Activated naive CD4-positive, alpha-beta T cell treated with anti-CD3 and anti-CD28 coated beads, Interleukin-2, amount 50 U/mL, for 24 hours (primary cell): Measurements from ENCODE around the gene SCN1B.
"Not testable (repeated sequence)": the region's sequence is repeated elsewhere in the genome, so short reads cannot be mapped to it uniquely, and the experiment has no call there.

Experiments used
- H3K27ac Mint-ChIP-seq: one replicate; pipeline ENCODE4 v1.8.0; 2021; ENCODE audit warnings: mild to moderate bottlenecking, mixed read lengths
- H3K27me3 Mint-ChIP-seq: one replicate; pipeline ENCODE4 v1.8.0; 2021; ENCODE audit warnings: mixed read lengths
- H3K36me3 Mint-ChIP-seq: one replicate; pipeline ENCODE4 v1.8.0; 2021; ENCODE audit warnings: mixed read lengths
- H3K4me1 Mint-ChIP-seq: one replicate; pipeline ENCODE4 v1.8.0; 2021; ENCODE audit warnings: mixed read lengths
- H3K4me3 Mint-ChIP-seq: one replicate; pipeline ENCODE4 v1.8.0; 2021; ENCODE audit warnings: mild to moderate bottlenecking, mixed read lengths
- H3K9me3 Mint-ChIP-seq: one replicate; pipeline ENCODE4 v1.8.0; 2021; ENCODE audit warnings: mixed read lengths

The SCN1B gene

DNA sequence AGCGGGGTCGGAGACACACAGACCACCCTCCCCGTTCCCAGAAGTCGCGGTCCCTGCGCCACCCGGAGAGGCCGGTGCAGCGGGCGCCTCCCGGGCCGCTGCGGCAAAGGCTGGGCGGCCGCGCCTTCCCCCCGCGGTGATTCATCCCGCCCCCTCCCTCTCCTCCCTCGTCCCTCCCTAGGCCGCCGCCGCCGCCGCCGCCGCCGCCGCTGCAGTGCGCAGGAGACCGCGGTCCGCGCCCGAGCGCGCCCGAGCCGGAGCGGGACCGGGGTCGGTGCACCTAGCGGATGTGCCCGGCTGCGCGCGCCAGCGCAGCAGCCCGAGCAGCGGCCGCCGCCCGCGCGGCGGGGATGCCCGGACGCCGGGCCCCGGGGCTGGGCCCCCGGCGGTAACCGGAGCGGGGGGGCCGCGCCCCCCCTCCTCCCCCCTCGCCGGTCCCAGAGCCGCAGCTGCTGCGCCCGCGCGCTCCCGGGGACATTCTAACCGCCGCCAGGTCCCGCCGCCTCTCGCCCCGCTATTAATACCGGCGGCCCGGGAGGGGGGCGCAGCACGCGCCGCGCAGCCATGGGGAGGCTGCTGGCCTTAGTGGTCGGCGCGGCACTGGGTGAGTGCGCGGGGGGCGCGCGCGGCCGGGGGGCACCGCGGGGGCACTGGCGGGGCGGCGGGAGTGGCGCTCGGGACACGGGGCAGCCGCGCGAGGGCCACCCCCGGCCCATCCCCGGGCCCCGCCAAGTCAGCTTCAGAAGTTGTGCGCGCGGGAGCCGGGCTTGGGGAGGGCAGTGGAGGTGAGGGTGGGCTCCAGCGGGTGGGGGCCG is at the start of gene SCN1B:
TSS of gene SCN1B (plus strand) at position 214 of the 815 bp plus-strand sequence. CDS start at position 565, 351 bp downstream.
- Mint-ChIP-seq H3K9me3 (no peaks in the 10 kb centered on the region), H3K27me3 (peaks cover 13% of the 10 kb centered on the region), H3K36me3 (no peaks in the 10 kb centered on the region), H3K4me1 (peaks cover 7% of the 10 kb centered on the region), H3K27ac (no peak within 1 kb of the TSS), H3K4me3 (peak within 1 kb of the TSS; percentile 80)

DNA sequence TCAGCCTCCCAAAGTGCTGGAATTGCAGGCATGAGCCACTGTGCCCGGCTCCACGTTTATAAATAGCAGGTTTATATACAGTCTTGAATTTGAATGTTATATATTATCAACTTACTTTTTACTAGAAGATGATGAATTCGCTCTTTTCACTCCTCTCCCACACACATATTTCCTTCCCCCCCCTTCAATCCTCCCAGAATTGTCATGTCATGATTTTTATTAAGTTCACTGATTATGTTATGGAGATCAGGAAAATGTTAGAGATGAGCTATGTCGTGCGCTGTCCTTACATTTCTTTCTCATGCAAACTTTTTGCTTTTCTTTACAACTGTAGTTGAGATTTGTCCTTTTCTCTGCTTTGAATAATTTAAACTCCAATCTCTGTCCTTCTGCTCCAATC is 48.0 kb upstream of the SCN1B start:
- H3K36me3 Mint-ChIP-seq: no peaks in the 10 kb centered on the region
- H3K4me3 Mint-ChIP-seq: no peak overlapping the region
- H3K27me3 Mint-ChIP-seq: no peaks in the 10 kb centered on the region
- peaks cover 12% of the 10 kb centered on the region for H3K4me1 Mint-ChIP-seq
- H3K27ac Mint-ChIP-seq: no peak overlapping the region
- no peaks in the 10 kb centered on the region for H3K9me3 Mint-ChIP-seq

DNA sequence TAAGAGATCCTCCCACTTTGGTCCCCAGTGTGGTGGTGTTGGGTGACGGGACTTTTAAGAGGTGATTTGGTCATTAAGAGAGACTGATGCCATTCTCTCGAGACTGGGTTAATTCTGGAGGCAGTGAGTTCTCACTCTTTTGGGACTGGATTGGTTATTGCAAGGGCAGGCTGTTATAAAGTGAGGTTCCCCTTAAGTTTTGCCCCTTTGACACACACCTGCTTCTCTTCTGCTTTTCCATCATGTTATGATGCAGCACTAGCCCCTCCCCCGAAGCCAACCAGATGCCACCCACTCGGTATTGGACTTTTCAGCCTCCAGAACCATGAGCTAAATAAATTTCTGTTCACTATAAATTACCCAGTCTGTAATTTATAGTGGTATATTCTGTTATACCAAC is 46.5 kb upstream of the SCN1B start:
- Mint-ChIP-seq H3K9me3 (no peaks in the 10 kb centered on the region), H3K27me3 (no peaks in the 10 kb centered on the region), H3K4me3 (no peak overlapping the region), H3K36me3 (no peaks in the 10 kb centered on the region), H3K27ac (no peak overlapping the region), H3K4me1 (peaks cover 12% of the 10 kb centered on the region)

DNA sequence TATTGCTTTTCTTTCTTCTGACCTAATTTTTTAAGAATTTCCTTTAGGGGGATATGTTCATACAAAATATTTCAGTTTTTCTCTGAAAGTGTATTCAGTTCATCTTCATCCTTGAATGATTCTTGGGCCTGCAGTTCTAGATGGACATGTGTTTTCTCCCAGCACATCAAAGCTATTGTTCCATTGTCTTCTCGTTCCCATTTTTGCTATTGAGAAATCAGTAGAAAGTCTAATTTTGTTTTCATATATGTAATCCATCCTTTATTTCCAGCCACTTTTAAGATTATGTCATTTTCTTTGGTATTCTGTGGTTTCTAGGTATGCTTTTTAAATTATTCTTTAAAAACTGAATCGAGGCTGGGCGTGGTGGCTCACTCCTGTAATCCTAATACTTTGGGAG is 46.0 kb upstream of the SCN1B start:
- H3K27me3 Mint-ChIP-seq: no peaks in the 10 kb centered on the region
- H3K36me3 Mint-ChIP-seq: no peaks in the 10 kb centered on the region
- H3K4me3 Mint-ChIP-seq: no peak overlapping the region
- no peak overlapping the region for H3K27ac Mint-ChIP-seq
- no peaks in the 10 kb centered on the region for H3K9me3 Mint-ChIP-seq
- peaks cover 12% of the 10 kb centered on the region for H3K4me1 Mint-ChIP-seq

DNA sequence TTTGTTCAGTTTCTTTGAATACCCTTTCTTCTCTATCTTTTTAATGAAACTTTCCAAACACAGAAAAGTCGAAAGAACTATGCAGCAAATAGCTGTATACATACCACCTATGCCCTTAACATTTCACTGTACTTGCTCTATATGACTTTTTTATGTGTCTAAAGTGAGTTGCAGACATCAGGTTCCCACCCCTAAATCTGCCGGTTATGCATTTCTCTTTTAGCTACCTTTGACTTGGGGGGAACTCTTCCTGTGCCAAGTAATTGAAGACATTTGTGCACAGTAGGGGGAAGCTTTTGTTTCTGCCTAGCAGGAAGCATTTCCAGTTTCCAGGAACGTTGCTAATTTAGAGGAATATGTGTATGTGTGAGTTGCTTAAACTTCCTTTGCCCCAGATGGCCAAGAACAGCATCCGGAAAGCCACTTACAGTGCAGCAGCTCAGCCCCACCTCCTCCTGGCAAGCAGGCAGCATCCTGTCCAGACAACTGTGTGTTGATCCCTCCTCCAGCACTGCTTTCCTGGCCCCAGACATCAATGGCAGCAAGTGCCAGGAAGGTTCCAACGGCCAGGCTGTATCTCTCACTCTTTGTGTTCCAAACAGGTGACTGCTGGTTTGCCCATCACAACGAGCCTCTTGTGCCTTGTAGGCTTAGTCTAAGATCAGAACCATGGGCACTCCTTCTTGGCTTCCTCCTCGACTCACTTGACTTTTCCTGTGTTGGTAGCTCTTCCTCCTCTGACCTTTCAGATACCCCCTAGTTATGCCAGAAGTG is 44.8 kb upstream of the SCN1B start:
- peak overlapping the region; percentile 41 for H3K4me3 Mint-ChIP-seq
- H3K27me3 Mint-ChIP-seq: no peaks in the 10 kb centered on the region
- no peaks in the 10 kb centered on the region for H3K9me3 Mint-ChIP-seq
- no peaks in the 10 kb centered on the region for H3K36me3 Mint-ChIP-seq
- H3K4me1 Mint-ChIP-seq: peaks cover 13% of the 10 kb centered on the region
- peak overlapping the region; percentile 89 for H3K27ac Mint-ChIP-seq

DNA sequence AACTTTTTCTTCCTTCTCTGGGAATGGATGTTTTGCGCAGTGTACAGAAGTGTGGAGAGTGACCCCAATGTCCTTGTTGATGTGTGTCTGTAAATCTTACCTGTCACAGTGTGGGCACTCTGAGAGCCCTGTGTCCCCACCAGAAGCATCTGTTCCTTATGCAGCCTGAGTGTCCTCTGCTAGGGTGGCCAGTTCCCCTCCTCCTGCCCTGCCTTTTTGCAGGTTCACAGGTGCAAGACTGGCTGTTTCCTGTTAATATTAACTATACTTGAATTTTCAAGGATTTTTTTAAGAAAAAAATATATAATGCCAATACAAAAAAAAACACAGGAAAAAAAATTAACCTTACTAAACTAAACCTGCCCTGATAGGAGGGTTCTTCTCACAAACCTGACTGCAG is 42.2 kb upstream of the SCN1B start:
- H3K36me3 Mint-ChIP-seq: no peaks in the 10 kb centered on the region
- H3K9me3 Mint-ChIP-seq: no peaks in the 10 kb centered on the region
- H3K4me1 Mint-ChIP-seq: peaks cover 16% of the 10 kb centered on the region
- no peak overlapping the region for H3K4me3 Mint-ChIP-seq
- no peaks in the 10 kb centered on the region for H3K27me3 Mint-ChIP-seq
- no peak overlapping the region for H3K27ac Mint-ChIP-seq

DNA sequence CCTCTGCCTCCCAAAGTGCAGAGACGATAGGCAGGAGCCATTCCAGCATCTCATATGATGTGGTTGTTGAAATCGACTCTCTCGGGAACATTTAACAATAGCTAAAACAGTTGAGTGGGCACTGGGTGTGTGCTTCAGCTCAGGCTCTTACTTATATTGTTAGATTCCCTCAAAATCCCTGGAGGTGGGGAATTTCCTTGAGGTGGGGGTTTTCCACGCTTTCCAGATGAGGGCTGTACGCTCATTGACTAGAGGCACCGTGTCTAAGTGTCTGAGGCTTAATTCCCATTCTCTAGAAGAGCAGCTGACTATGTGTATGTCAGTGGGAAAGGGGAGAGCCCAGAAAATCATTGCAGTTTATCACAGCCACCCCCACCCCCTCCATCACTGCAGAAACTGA is 41.0 kb upstream of the SCN1B start:
- Mint-ChIP-seq H3K27me3 (no peaks in the 10 kb centered on the region), H3K4me1 (peaks cover 16% of the 10 kb centered on the region), H3K27ac (no peak overlapping the region), H3K9me3 (no peaks in the 10 kb centered on the region), H3K36me3 (no peaks in the 10 kb centered on the region), H3K4me3 (no peak overlapping the region)

DNA sequence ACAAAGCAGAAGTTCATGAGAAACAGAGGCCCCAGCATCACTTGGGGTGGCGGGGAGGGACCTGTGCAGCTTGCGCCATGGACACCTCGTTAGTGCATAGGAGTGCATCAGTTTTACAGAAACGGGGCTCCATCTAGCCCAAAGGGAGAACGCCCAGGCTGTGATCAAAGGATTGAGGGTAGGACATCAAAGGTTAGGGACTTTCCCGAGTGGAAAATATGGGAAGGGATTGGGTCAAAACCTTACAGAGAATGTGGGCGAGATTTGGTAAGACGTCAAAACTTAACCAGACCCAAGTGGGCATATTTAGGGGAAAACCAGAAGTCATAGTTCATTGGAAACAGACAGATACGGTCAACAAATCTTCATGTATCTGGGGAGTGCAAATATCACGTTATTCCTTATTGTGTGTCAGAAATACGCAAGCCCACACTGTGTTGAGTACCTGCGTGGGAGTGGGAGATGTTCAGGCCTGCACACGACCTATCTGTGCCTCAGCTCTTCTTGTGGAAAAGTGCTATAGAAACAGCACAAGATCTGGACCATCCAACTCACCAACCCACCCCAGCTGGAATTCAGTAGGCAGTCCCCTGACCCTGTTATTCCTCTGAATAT is 39.6 kb upstream of the SCN1B start:
- no peaks in the 10 kb centered on the region for H3K27me3 Mint-ChIP-seq
- H3K4me3 Mint-ChIP-seq: no peak overlapping the region
- H3K9me3 Mint-ChIP-seq: no peaks in the 10 kb centered on the region
- no peaks in the 10 kb centered on the region for H3K36me3 Mint-ChIP-seq
- peaks cover 7% of the 10 kb centered on the region for H3K4me1 Mint-ChIP-seq
- H3K27ac Mint-ChIP-seq: no peak overlapping the region

DNA sequence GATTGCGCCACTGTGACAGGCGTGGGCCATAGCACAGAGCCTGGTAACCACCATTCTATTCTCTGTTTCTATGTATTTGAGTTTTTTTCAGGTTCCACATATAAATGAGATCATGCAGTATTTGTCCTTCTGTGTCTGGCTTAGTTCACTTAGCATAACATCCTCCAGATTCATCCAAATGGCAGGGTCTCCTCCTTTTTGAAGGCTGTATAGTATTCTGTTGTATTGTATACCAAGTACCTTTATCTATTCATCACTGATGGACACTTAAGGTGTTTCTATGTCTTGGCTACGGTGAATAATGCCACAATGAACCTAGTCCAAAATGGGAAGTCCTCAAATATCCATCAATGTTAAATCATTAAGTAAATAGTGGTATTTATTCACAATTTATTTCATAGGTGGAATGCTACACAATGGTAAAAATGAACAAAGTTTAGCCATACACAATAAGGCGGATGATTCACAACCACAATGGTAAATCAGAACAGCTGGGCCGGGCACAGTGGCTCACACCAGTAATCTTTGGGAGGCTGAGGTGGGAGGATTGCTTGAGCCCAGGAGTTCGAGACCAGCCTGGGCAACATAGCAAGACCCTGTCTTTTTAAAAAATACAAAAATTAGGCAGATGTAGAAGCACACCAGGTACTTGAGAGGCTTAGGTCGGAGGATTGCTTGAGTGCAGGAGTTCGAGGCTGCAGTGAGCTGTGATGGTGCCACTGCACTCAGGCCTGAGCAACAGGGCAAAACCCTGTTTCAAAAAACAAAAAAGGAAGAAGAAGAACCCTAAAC is 38.5 kb upstream of the SCN1B start:
- H3K27ac Mint-ChIP-seq: no peak overlapping the region
- H3K27me3 Mint-ChIP-seq: no peaks in the 10 kb centered on the region
- H3K36me3 Mint-ChIP-seq: no peaks in the 10 kb centered on the region
- H3K9me3 Mint-ChIP-seq: no peaks in the 10 kb centered on the region
- no peak overlapping the region for H3K4me3 Mint-ChIP-seq
- H3K4me1 Mint-ChIP-seq: peaks cover 13% of the 10 kb centered on the region

DNA sequence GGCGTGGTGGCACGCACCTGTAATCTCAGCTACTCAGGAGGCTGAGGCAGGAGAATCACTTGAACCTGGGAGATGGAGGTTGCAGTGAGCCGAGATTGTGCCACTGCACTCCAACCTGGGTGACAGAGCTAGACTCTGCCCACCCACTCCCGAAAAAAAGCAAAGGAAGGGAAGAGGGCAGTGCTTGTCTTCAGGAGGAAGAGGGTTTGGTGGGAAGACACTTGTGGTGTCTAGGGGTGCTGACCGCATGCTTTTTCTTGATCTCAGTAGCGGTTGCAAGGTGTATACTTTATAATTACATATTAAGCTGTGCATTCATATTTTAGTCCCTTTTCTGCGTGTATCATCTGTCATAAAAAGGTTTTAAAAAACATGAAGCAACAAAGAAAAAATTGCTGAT is 37.7 kb upstream of the SCN1B start:
- H3K36me3 Mint-ChIP-seq, H3K4me3 Mint-ChIP-seq, H3K27ac Mint-ChIP-seq, H3K27me3 Mint-ChIP-seq, H3K9me3 Mint-ChIP-seq: not testable (repeated sequence)
- H3K4me1 Mint-ChIP-seq: peaks cover 21% of the 10 kb centered on the region

DNA sequence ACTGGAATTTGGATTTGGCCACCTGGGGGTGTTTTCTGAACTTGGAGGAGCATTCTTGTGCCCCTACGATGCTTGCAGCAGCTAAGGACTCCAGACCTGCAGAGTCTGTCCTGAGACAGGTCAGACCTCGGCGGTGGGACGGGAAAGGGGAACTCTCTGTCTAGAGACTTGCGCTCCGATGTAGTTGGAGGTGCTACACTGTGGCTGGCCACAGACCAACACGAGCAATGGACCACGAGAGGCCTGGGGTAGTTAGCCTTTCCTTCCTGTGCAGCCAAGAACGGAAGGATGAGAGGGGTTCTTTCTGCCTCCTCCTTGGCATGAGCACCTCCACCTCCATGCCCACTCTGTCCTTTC is 36.0 kb upstream of the SCN1B start:
- H3K36me3 Mint-ChIP-seq: no peaks in the 10 kb centered on the region
- no peaks in the 10 kb centered on the region for H3K27me3 Mint-ChIP-seq
- H3K9me3 Mint-ChIP-seq: no peaks in the 10 kb centered on the region
- peaks cover 36% of the 10 kb centered on the region for H3K4me1 Mint-ChIP-seq
- H3K27ac Mint-ChIP-seq: no peak overlapping the region
- H3K4me3 Mint-ChIP-seq: no peak overlapping the region

DNA sequence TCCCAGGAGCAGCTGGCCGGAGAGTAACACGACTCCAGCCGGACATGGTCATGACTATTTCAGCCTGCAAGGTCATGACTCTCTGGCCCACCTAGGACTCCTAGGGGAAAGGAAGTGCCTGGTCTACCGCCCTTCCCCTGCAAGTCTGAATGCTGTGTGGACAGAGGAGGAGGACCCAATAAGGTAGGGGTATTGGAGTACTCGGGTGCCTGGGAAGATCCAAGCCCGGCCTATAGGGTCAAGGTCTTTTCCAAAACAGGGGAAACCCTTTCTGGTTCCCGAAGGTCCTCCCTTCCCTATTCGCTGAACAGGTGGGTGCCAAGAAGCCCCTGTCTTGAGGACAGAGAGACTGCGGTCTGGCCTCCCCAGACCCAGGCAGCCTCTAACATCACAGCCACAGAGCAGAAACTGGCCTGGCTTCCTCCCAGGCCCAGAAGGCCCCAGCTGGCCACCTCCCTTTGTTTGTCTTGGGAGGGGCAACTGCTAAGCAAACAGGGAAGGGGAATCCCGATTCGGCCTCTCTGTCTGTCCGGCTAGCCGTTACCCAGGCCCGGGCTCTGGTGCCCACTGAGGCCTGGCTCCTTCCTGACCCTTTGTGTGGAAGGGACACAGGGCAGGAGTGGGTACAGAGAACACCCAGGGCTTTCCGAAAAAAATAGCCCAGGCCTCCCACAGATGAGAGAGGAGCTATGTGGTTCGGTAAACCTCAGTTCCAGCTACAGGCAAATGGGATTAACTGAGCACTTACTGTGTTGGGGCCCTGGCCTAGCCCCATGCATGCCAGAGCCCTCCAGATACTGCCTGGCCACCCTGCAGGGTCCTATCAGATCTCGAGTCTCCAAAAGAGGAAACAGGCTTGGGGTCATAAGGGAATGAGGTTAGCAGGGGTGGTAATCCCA is 35.4 kb upstream of the SCN1B start:
- Mint-ChIP-seq H3K4me3 (no peak overlapping the region), H3K9me3 (no peaks in the 10 kb centered on the region), H3K27ac (no peak overlapping the region), H3K27me3 (no peaks in the 10 kb centered on the region), H3K36me3 (no peaks in the 10 kb centered on the region), H3K4me1 (peaks cover 39% of the 10 kb centered on the region)

DNA sequence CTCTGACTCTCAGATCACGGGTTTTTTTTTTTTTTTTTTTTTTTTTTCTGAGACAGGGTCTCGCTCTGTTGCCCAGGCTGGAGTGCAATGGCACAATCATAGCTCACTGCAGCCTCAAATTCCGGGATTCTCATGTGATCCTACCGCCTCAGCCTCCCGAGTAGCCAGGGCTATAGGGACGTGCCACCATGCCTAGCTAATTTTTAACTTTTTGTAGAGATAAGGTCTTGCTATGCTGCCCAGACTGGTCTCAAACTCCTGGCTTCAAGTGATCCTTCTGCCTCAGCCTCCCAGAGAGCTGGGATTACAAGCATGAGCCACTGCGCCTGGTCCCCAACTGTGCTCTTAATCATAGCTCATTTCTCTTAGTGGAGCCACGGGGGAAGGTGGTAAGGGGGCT is 34.7 kb upstream of the SCN1B start:
- Mint-ChIP-seq H3K27ac (no peak overlapping the region), H3K4me3 (no peak overlapping the region), H3K4me1 (peaks cover 37% of the 10 kb centered on the region), H3K36me3 (no peaks in the 10 kb centered on the region), H3K9me3 (no peaks in the 10 kb centered on the region), H3K27me3 (no peaks in the 10 kb centered on the region)

DNA sequence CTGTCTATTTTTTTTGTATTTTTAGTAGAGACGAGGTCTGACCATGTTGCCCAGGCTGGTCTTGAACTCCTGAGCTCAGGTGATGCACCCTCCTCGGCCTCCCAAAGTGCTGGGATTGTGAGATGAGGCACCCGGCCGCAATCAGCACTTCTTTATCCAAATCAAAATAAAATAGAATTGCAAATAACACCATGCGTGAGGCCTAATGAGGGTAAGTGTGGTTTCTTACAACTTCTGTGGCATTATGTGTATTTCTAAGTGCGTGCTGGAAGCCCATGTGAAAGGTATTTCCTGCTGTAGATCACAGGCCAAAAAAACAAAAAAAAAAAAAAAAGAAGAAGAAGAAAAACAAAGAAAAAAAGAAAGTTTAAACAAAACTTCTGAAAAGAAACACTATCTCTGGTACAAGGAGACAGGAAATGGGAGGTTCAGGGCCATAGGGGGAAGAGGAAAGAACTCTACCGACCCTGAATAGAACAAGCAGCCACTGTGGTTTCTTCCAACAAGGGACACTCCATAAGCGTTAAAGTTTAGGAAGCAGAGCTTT is 33.1 kb upstream of the SCN1B start:
- Mint-ChIP-seq H3K4me3 (peak overlapping the region; percentile 78), H3K27me3 (no peaks in the 10 kb centered on the region), H3K36me3 (peaks cover 4% of the 10 kb centered on the region), H3K9me3 (no peaks in the 10 kb centered on the region), H3K4me1 (peaks cover 49% of the 10 kb centered on the region), H3K27ac (peak overlapping the region; percentile 98)
